GM12878 (cell line): ENCODE measurements around the gene FJX1. TPM values are rescaled to one million over a fixed set of nuclear protein-coding genes. Genes with fewer than 3 reads are reported as not detected.

Source experiments
- ATAC-seq: fragments of 200-7000 bp; cut with Tn5 transposase; 3 replicates; pipeline ENCODE4 v1.9.1; 2020; ENCODE audit warnings: mild to moderate bottlenecking, moderate library complexity
- BruUV-seq: library from RNA; stranded (reverse); fragments of 400-500 nt; replicated peaks from 2 replicates; lab custom pipeline; 2021; lab: Mats Ljungman, UMichigan
- CTCF ChIA-PET: fragments of 300-600 bp; sonication (Branson Sonifier 250); formaldehyde crosslinking; extraction: SDS; loops from one replicate; lab custom pipeline; 2021; ENCODE audit warnings: inconsistent platforms; lab: Yijun Ruan, JAX
- POLR2A ChIA-PET: fragments of 350-600 bp; formaldehyde crosslinking; extraction: SDS; loops from one replicate; lab custom pipeline; 2021; ENCODE audit warnings: inconsistent platforms; lab: Charles Lee
- RAD21 ChIA-PET: fragments of 300-600 bp; sonication (Branson Sonifier 250); formaldehyde crosslinking; loops from one replicate; lab custom pipeline; 2023; ENCODE audit warnings: antibody characterized with exemption; ENCODE audit not compliant: unreplicated experiment; lab: Charles Lee
- SMC1A ChIA-PET: fragments of 300-600 bp; sonication (Branson Sonifier 250); formaldehyde crosslinking; loops from one replicate; lab custom pipeline; 2023; ENCODE audit not compliant: unreplicated experiment, uncharacterized antibody; lab: Charles Lee
- DNase-seq: peaks from one replicate; pipeline ENCODE4 v3.0.0-alpha.2; 2011; ENCODE audit warnings: low read depth, low spot score
- FAIRE-seq: peaks from 3 replicates; lab custom pipeline; 2011; peaks lifted over from hg19 to GRCh38; lab: Jason Lieb, UNC
- H2AFZ ChIP-seq: 2 replicates; pipeline ENCODE4 v1.6.0; 2011; ENCODE audit warnings: low read depth, low read length, control low read depth; ENCODE audit not compliant: control insufficient read depth
- H3K27ac ChIP-seq: 2 replicates; pipeline ENCODE4 v1.5.1; 2011; ENCODE audit warnings: control low read depth; ENCODE audit not compliant: control insufficient read depth, insufficient read depth
- H3K27me3 ChIP-seq, 2 experiments: replicated peaks in 1 of 2; 2 replicates each; pipeline versions ENCODE4 v1.6.0 to v1.6.1; 2011; ENCODE audit warnings: low read length in 1 of 2; ENCODE audit not compliant: control insufficient read depth in 2 of 2, insufficient read depth in 2 of 2
- H3K36me3 ChIP-seq, 2 experiments: 2 replicates each; pipeline ENCODE4 v1.5.1; 2011; ENCODE audit warnings: low read length in 1 of 2; ENCODE audit not compliant: control insufficient read depth in 2 of 2, insufficient read depth in 2 of 2
- H3K4me1 ChIP-seq: 2 replicates; pipeline ENCODE4 v1.6.1; 2011; ENCODE audit warnings: mild to moderate bottlenecking, low read length, moderate library complexity, mixed read lengths; ENCODE audit not compliant: control insufficient read depth, insufficient read depth
- H3K4me2 ChIP-seq: 2 replicates; pipeline ENCODE4 v1.6.0; 2011; ENCODE audit warnings: control low read depth; ENCODE audit not compliant: control insufficient read depth, insufficient read depth
- H3K4me3 ChIP-seq: fragments of 200-600 bp; sonication (generic); 2 replicates; pipeline ENCODE4 v1.5.1; 2016
- H3K79me2 ChIP-seq: 2 replicates; pipeline ENCODE4 v1.6.0; 2011; ENCODE audit warnings: low read length; ENCODE audit not compliant: control insufficient read depth, insufficient read depth
- H3K9ac ChIP-seq: 2 replicates; pipeline ENCODE4 v1.8.0; 2011; ENCODE audit warnings: low read length, control low read depth, mixed read lengths; ENCODE audit not compliant: control insufficient read depth, insufficient read depth
- H3K9me3 ChIP-seq: replicated peaks from 3 replicates; pipeline ENCODE4 v1.5.1; 2011; ENCODE audit warnings: mild to moderate bottlenecking, low read length; ENCODE audit not compliant: control insufficient read depth, insufficient read depth
- H4K20me1 ChIP-seq: 2 replicates; pipeline ENCODE4 v1.6.0; 2011; ENCODE audit not compliant: control insufficient read depth, insufficient read depth
- JUNB ChIP-seq: IDR thresholded peaks from 2 replicates; pipeline ENCODE4 v1.6.1; 2016; ENCODE audit warnings: antibody characterized with exemption, mild to moderate bottlenecking
- NRF1 ChIP-seq: conservative IDR thresholded peaks from 2 replicates; pipeline ENCODE4 v1.6.1; 2011; ENCODE audit warnings: mild to moderate bottlenecking, low read depth, low read length, improper control_type of control experiment
- PAX5 ChIP-seq: IDR thresholded peaks from 2 replicates; pipeline ENCODE4 v1.6.1; 2011; ENCODE audit warnings: low read depth, low read length, borderline replicate concordance
- POU2F2 ChIP-seq: IDR thresholded peaks from 3 replicates; pipeline ENCODE4 v1.6.1; 2011; ENCODE audit warnings: low read depth, mild to moderate bottlenecking, low read length, borderline replicate concordance
- SREBF2 ChIP-seq: IDR thresholded peaks from 2 replicates; pipeline ENCODE4 v1.6.1; 2012; ENCODE audit warnings: mild to moderate bottlenecking, low read length
- TAF1 ChIP-seq: IDR thresholded peaks from 2 replicates; pipeline ENCODE4 v1.6.1; 2011; ENCODE audit warnings: mild to moderate bottlenecking, low read depth, low read length, borderline replicate concordance
- TBL1XR1 ChIP-seq: IDR thresholded peaks from 2 replicates; pipeline ENCODE4 v1.6.1; 2012; ENCODE audit warnings: low read depth, low read length, improper control_type of control experiment
- TCF7 ChIP-seq: IDR thresholded peaks from 2 replicates; pipeline ENCODE4 v1.6.1; 2014; ENCODE audit warnings: antibody characterized with exemption, borderline replicate concordance
- YY1 ChIP-seq: IDR thresholded peaks from 2 replicates; pipeline ENCODE4 v1.6.1; 2011; ENCODE audit warnings: low read depth, mild to moderate bottlenecking, low read length
- ZNF217 ChIP-seq: fragments of 450-650 bp; IDR thresholded peaks from 2 replicates; pipeline ENCODE4 v1.6.1; 2017; ENCODE audit warnings: antibody characterized with exemption, mild to moderate bottlenecking
- WGBS: methylation state at CpG from one replicate; pipeline ENCODE4 v1.1.6; 2016; ENCODE audit warnings: low lambda C conversion rate; ENCODE audit not compliant: insufficient replicate concordance, insufficient coverage; ENCODE audit errors: missing lambda C conversion rate; 5-methylcytosine and 5-hydroxymethylcytosine counted together
- in situ Hi-C: fragments of 300-500 bp; cut with MboI; formaldehyde crosslinking; loops from 9 replicates; pipeline ENCODE4 v1.14.3; 2018; ENCODE audit warnings: mixed read lengths
- intact Hi-C: fragments of 100-400 bp; cut with micrococcal nuclease; formaldehyde crosslinking; loops from one replicate; pipeline ENCODE4 v1.14.2; 2022; ENCODE audit not compliant: unreplicated experiment
- polyA plus RNA-seq, 11 experiments: library from polyadenylated mRNA; depleted of rRNA in 4 of 11; unstranded in 6 of 11; stranded (reverse) in 5 of 11; fragments of >200 nt; fragmentation: Nextera tagmentation in 4 of 11; fragmentation: Illumina TruSeq in 1 of 11; extraction: Ambion mirVana in 4 of 11; extraction: Trizol in 1 of 11; gene quantifications; 1 replicate in 1 of 11; 2 replicates in 10 of 11; pipeline versions ENCODE4 v1.2.1 to v1.2.3, GENCODE V29; 2011 to 2016; ENCODE audit warnings: inconsistent platforms in 2 of 11, missing spikeins in 2 of 11, low read depth in 1 of 11
- total RNA-seq, 4 experiments: library from RNA; depleted of rRNA in 3 of 4; stranded (reverse); fragments of >200 nt in 3 of 4; fragmentation: Illumina TruSeq in 1 of 4; extraction: Trizol in 1 of 4; gene quantifications; 2 replicates each; pipeline versions ENCODE4 v1.2.1 to v1.2.3, GENCODE V29; 2013 to 2021
- TF ChIP-seq, protein P1 (sequence below): IDR thresholded peaks from 2 replicates; pipeline ENCODE4 v1.6.1; 2012; ENCODE audit warnings: low read depth, low read length, improper control_type of control experiment
- TF ChIP-seq, protein P2 (sequence below): fragments of 450-650 bp; IDR thresholded peaks from 2 replicates; pipeline ENCODE4 v1.6.1; 2017; ENCODE audit warnings: mild to moderate bottlenecking, moderate library complexity

The FJX1 gene
- total and polyA plus RNA-seq, 10 of the 15 experiments (the other 5 are each of a cell fraction or from before 2014, with no cell fraction given), result 1.7 to 26.1 (median 10.0) TPM

DNA sequence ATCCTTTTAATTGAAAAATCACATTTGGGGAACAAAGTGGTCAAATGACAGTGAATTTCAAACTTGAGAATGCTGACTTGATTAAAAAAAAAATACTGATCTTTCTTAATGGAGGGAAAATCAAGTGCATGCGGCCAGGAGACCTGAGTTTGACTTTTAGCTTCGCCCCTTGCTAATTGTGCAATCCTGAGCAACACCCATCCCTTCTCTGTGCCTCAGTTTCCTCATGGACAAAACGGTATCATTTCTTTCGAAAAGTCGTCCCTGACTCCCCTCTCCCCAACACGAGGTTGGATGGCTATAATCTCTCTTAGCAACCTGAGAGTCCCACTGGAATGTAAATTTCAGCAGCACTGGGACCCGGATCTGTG is 959 bp upstream of the FJX1 start:
- no peaks in the 10 kb centered on the region; a peak in 2 of 4 replicates for H3K27me3 ChIP-seq
- intact Hi-C loops, result loop anchor here (2.0 to 10.0 kb wide), 6 partner anchors 298 to 642 kb away; partner anchors contain the start of gene LDLRAD3
- H3K4me1 ChIP-seq, result peaks cover 8% of the 10 kb centered on the region; the same call in 1 of the 2 replicates
- peaks cover 6% of the 10 kb centered on the region; the same call in 1 of the 2 replicates for H3K79me2 ChIP-seq
- H2AFZ ChIP-seq, result no peak overlapping the region
- no peak overlapping the region for H3K9ac ChIP-seq
- DNase-seq, result no peak
- no TSS peak for BruUV-seq
- H4K20me1 ChIP-seq, result no peaks in the 10 kb centered on the region
- H3K9me3 ChIP-seq, result no peaks in the 10 kb centered on the region
- RAD21 ChIA-PET, result interaction anchor here (1.2 kb wide), 1 partner anchor 204 kb away, joined by 7 read pairs; no protein-coding TSS in a partner anchor
- FAIRE-seq, result no peak
- WGBS, result 80% methylated on average over 7 of the region's 7 CpGs
- peak overlapping the region; percentile 58; the same call in 1 of the 2 replicates for H3K4me2 ChIP-seq
- H3K4me3 ChIP-seq, result no peak overlapping the region
- POLR2A ChIA-PET, result no interaction called here
- H3K36me3 ChIP-seq, result no peaks in the 10 kb centered on the region
- CTCF ChIA-PET, result interaction anchor here (0.9 to 5.3 kb wide), 6 partner anchors 20 to 649 kb away, joined by 3 to 48 read pairs (median 5); no protein-coding TSS in a partner anchor
- no peak overlapping the region for H3K27ac ChIP-seq
- ATAC-seq, result no peak
- TF ChIP-seq SREBF2, result no peak
- no peak for TF ChIP-seq YY1
- TF ChIP-seq, protein P1, sequence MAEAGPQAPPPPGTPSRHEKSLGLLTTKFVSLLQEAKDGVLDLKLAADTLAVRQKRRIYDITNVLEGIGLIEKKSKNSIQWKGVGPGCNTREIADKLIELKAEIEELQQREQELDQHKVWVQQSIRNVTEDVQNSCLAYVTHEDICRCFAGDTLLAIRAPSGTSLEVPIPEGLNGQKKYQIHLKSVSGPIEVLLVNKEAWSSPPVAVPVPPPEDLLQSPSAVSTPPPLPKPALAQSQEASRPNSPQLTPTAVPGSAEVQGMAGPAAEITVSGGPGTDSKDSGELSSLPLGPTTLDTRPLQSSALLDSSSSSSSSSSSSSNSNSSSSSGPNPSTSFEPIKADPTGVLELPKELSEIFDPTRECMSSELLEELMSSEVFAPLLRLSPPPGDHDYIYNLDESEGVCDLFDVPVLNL, result no peak
- no peak for TF ChIP-seq JUNB
- TF ChIP-seq TCF7, result no peak
- TF ChIP-seq POU2F2, result no peak
- TF ChIP-seq, protein P2, sequence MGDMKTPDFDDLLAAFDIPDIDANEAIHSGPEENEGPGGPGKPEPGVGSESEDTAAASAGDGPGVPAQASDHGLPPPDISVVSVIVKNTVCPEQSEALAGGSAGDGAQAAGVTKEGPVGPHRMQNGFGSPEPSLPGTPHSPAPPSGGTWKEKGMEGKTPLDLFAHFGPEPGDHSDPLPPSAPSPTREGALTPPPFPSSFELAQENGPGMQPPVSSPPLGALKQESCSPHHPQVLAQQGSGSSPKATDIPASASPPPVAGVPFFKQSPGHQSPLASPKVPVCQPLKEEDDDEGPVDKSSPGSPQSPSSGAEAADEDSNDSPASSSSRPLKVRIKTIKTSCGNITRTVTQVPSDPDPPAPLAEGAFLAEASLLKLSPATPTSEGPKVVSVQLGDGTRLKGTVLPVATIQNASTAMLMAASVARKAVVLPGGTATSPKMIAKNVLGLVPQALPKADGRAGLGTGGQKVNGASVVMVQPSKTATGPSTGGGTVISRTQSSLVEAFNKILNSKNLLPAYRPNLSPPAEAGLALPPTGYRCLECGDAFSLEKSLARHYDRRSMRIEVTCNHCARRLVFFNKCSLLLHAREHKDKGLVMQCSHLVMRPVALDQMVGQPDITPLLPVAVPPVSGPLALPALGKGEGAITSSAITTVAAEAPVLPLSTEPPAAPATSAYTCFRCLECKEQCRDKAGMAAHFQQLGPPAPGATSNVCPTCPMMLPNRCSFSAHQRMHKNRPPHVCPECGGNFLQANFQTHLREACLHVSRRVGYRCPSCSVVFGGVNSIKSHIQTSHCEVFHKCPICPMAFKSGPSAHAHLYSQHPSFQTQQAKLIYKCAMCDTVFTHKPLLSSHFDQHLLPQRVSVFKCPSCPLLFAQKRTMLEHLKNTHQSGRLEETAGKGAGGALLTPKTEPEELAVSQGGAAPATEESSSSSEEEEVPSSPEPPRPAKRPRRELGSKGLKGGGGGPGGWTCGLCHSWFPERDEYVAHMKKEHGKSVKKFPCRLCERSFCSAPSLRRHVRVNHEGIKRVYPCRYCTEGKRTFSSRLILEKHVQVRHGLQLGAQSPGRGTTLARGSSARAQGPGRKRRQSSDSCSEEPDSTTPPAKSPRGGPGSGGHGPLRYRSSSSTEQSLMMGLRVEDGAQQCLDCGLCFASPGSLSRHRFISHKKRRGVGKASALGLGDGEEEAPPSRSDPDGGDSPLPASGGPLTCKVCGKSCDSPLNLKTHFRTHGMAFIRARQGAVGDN, result no peak
- no peak for TF ChIP-seq TBL1XR1
- no peak for TF ChIP-seq ZNF217
- no peak for TF ChIP-seq NRF1
- TF ChIP-seq TAF1, result no peak
- TF ChIP-seq PAX5, result no peak
- SMC1A ChIA-PET, result interaction anchor here (0.9 to 1.0 kb wide), 2 partner anchors 205 to 640 kb away, joined by 3 to 8 read pairs; no protein-coding TSS in a partner anchor
- in situ Hi-C loops, result loop anchor here (5.0 kb wide), 1 partner anchor 650 kb away; no protein-coding TSS in a partner anchor
